EL (cell line): ENCODE results near the gene FILIP1L.
"Not testable (repeated sequence)": the region's sequence is repeated elsewhere in the genome, so short reads cannot be mapped to it uniquely, and the experiment has no call there.

ENCODE experiments used
- DNase-seq: peaks from one replicate; pipeline ENCODE4 v3.0.0-alpha.2; 2016

Gene FILIP1L

GRCh38 chr3:100096866-100097265 is 17.4 kb downstream of the FILIP1L start:
- DNase-seq = no peak

DNA sequence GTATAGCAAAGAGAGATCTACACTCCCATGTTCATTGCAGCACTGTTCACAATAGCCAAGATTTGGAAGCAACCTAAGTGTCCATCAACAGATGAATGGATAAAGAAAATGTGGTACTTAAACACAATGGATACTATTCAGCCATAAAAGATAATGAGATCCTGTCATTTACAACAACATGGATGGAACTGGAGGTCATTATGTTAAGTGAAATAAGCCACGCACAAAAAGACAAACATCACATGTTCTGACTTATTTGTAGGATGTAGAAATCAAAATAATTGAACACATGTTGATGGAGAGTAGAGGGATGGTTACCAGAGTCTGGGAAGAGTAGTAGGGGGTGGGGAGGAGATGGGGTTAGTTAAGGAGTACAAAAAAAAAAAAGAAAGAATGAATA is 18.0 kb downstream of the FILIP1L start:
- DNase-seq = not testable (repeated sequence)

- peak; percentile 62 for DNase-seq
Measured at GRCh38 chr3:100093831-100094230, 20.5 kb downstream of the FILIP1L start.

GRCh38 chr3:100090669-100091005 is 23.7 kb downstream of the FILIP1L start:
- no peak for DNase-seq

- DNase-seq = peak; percentile 76
Measured at GRCh38 chr3:100089812-100090668, 24.3 kb downstream of the FILIP1L start.

- no peak for DNase-seq
Measured at GRCh38 chr3:100088735-100089368, 25.4 kb downstream of the FILIP1L start.

GRCh38 chr3:100087198-100087597 is 27.1 kb downstream of the FILIP1L start:
- peak; percentile 73 for DNase-seq

DNA sequence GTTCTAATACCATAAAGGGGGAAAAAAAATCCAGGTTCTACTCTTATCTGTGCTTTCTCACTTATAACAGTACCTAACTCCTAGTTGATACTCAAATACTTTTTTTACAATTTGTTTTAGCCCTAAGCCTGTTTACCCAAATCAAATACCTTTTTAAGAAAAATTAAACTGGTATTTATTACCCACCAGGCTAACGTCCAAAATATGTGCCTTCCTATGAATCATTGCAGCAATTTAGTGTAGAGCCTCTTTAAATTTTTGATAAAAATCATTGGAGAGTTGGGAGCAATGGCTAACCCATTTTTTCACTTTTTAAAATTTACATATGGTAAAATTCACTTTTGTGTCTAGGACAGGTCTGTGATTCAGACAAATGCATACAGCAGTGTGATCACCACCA is 27.9 kb downstream of the FILIP1L start:
- peak; percentile 46 for DNase-seq

GRCh38 chr3:100084100-100084806 is 30.0 kb downstream of the FILIP1L start:
- DNase-seq = no peak

- DNase-seq = no peak
Measured at GRCh38 chr3:100083209-100083608, 31.1 kb downstream of the FILIP1L start.

DNA sequence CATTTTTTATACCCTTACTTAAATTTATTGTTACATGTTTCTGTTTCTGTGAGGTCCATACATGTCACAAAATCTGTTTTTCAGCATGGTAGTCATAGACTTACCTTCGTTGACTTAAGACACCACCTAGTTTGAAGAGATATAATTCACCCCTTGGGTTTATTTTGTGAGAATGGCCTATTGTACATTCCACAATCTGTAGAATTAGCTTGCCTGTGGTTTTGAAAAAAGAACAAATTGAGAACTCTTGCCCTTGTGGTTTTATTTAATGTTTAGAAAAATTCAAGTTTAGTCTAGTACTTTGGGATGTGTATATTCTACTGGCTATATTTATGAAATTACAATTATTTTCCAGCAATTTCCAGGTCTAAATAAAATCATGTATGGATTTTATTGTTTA is 31.6 kb downstream of the FILIP1L start:
- no peak for DNase-seq

DNA sequence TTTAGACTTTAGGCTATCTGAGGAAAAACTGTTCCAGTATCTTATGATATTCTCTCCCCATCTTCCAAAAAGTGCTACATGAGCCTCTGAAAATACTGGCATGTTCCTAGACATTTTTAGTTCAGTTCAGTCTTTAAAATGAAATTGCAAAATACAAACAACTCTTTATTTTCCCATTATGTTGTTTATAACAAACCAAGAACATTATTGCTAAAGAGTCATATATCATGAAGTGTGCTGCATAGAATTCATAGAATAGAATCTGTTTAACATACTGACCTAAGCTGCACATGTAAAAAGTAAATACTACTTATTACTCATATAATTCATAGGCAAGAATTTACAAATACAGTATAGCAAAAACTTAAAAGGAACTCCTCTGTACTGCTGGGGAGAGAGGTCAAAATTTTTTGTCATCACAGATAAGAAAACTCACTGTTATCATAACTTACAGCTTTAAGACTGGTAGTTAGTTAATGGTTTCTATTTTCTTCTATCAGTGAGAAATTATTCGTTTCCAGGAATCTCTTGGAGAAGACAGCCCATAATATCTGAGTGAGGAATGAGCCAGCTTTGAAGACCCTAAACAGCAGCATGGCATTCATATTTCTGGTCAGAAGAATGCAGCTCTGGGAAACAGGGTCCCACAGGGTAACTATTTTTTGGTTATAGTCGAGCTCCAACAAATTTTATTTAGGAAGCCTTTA is 32.2 kb downstream of the FILIP1L start:
- DNase-seq = no peak

DNA sequence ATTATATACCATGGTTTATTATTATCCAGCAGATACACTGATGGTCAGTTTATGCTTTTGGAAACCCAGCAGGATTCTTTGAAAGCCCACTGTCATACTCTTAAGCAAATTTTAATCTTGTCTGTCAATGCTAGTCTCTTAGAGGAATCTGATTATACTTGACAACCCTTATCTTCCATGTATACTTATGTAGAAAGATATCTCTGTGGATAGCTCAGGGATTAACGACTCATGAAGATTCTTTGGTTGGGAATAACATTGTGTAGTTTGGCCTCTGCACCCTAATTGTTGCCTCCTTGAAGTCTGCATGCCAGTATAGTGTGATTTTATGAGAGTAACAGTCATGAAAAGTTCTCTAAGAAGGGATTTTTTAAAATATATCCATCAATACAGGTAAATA is 33.0 kb downstream of the FILIP1L start:
- DNase-seq = no peak

DNA sequence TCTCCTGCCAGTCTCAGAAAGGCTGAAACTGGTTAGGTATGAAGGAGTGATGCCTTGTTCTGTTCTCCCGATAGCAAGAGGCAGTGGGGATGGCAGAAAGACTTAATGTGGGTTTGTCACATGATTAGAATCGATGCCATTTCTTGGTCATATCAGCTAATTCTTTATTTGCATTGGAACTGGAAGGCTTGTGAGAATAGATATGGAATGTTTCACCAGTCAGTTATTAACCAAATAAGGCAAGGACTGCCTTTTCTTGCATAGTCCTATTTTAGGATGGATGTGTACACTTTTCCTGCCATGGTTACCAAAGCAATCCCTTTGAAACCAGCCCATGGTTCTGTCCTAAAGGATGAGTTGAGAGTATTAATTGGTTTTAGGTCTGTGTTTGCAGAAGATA is 33.7 kb downstream of the FILIP1L start:
- no peak for DNase-seq

DNA sequence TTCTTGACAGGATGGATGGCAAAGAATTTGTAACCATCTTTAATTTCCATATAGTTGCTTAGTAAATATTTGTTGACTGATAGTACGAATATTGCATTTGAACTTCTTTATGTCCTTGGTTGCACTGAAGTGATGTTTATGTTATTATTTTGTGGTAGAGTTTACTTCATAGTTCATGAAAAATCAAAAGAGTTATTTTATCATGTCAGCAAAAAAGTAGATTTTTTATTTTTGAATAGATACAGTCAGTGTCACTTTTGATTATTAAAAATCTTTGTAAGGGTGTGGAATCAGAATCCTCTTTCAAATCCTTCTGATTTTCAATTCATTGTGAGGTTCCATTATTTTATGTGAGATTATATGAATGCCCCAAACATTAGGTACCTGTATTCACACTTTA is 35.0 kb downstream of the FILIP1L start:
- DNase-seq = no peak

DNA sequence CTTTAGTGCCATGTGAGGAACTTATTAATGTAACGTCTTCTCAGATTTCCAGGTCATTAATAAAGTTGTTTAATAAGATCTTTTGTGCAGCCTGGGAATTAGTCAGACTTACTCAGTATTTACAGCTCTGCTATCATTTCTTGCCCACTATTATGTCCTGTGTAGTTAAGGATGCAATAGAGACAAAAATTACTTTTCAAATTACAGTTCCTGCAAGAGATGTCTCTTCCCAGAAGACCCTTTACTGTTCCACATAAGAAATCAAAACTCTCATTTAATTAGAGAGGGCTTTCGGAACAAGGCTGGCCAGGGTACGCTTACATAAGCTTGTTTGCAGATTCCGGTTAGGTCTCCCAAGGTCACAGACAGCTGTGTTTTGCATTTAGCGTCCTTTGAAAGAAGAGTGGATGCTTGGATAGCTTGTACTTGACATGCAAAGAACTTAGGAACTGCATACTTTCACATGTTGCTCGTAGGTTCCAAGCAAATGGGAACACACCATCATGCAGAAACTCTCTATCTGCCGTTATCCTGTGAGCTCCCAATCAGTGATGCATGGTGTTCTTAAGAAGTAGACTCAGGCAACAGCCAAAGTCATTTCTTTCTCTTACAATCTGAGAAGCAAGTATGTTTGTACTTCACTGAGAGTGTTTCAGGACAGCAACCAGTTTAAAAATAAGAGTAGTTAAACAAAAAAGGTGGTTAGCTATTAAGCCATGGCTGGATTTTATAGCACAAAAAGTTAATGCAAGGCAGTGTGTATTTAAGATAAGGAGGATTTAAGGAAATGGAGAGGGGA is 37.4 kb downstream of the FILIP1L start:
- no peak for DNase-seq

- DNase-seq = no peak
Measured at GRCh38 chr3:100075851-100076730, 38.2 kb downstream of the FILIP1L start.

DNA sequence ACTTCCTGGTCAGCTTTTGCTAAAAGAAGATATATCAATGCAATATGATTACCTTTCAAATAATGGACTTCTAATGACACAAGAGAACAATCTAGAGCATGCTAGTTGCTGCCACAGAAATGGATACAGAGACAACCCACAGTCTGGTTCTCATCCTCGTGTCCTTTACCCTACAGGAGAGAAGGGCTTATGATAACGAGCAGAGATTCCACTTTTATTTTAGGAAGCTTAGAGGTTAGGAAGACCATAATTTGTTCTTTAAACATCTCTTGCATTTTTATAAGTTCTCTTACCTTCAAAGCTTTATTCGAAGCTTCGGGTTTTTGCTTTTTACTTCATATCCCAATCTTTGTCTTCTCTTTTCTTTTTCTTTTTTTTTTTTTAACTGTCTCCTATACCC is 39.1 kb downstream of the FILIP1L start:
- DNase-seq = no peak

DNA sequence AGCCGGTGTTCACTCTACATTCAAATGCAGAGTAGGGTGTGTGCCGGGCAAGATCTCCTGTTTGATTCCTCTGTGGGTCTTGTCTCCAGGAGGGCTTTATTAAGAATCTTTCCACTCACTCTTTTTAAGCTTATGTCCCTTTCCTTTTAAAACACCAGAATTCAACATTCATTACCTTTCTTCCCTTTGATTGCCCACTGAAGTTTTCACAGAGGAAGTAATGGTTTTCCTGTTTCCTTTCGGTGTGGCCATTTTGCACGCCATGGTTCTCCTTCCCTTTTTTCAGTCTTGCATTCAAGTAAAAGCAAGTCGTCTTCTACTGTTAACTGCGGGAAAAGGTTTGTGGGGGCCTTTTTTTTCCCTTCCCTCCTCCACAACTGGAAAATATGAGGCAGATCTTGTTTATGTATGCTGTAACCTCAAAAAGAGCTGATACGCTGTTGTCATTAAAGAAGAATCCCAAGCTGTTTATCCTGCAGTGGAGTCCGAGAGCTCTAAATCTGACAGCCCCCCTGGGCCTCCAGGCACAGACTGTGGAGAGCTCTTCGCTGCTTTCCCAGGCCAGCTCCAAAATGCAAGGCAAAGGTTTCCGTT is 40.5 kb downstream of the FILIP1L start:
- DNase-seq = peak; percentile 91

DNA sequence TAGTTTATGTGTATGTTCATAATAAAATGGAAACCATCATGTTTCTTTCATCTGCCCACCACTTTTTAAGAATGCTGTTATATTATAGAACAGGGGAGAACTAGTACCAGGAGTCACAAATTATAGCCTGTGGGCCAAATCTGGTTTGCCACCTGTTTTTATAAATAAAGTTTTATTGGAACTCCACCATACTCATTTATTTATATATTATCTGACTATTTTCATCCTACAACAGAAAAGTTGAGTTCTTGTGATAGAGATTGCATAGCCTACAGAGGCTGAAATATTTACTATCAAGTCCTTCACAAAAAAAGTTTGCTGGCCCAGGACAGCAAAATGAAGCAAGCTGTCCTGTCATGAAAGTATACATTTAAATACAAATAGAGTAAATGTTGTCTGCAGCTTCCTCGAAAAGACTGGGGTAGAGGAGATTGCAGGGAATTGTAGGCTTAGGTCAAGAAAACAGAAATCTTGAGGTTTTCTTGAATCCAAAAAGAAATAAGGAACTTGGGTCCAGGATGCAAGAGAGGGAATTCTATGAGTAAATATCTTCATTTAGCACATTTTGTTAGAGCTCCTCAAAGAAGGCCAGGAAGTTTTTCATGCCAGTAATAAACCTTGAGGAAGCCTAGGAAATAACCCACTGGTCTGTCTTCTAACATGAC is 41.1 kb downstream of the FILIP1L start:
- DNase-seq = no peak
